Measurements from ENCODE around the gene TC2N.

TC2N gene

GRCh38 chr14:91829511-91829910 lies 37.8 kb downstream of the TC2N start:
- H3K4me2 ChIP-seq (ENCODE audit: low read depth, low read length): no peak overlapping the region
- no peaks in the 10 kb centered on the region for H3K36me3 ChIP-seq (replicated peaks; ENCODE audit: insufficient read depth, low read length)
- no peaks in the 10 kb centered on the region for H3F3A ChIP-seq (ENCODE audit: insufficient read depth, low read length)
- no peak overlapping the region for H3K9ac ChIP-seq (ENCODE audit: low read length)
- H3K4me1 ChIP-seq (ENCODE audit: low read length): no peaks in the 10 kb centered on the region
- DNase-seq: no peak
- H4K20me1 ChIP-seq (ENCODE audit: insufficient read depth, low read length): no peaks in the 10 kb centered on the region
- H3K27me3 ChIP-seq (replicated peaks; ENCODE audit: insufficient read depth, low read length): no peaks in the 10 kb centered on the region
- no peaks in the 10 kb centered on the region for H3K79me2 ChIP-seq (ENCODE audit: low read length)
- no peak for TF ChIP-seq EZH2 (optimal IDR thresholded peaks at IDR 0.05; ENCODE audit: low read depth, low read length)
- H3K9me2 ChIP-seq (replicated peaks; ENCODE audit: insufficient read depth, low read length): no peaks in the 10 kb centered on the region
- H2AFZ ChIP-seq (ENCODE audit: low read length): no peak overlapping the region
- H3K9me3 ChIP-seq (replicated peaks; ENCODE audit: insufficient read depth, low read length): no peaks in the 10 kb centered on the region
- no peak overlapping the region for H3K4me3 ChIP-seq (ENCODE audit: low read length)
- H3K27ac ChIP-seq (ENCODE audit: low read length): no peak overlapping the region

GRCh38 chr14:91827746-91828145 lies 39.6 kb downstream of the TC2N start:
- no peak overlapping the region for H3K27ac ChIP-seq (ENCODE audit: low read length)
- no peaks in the 10 kb centered on the region for H3K4me1 ChIP-seq (ENCODE audit: low read length)
- no peaks in the 10 kb centered on the region for H3K9me2 ChIP-seq (replicated peaks; ENCODE audit: insufficient read depth, low read length)
- DNase-seq: no peak
- H2AFZ ChIP-seq (ENCODE audit: low read length): no peak overlapping the region
- H3K79me2 ChIP-seq (ENCODE audit: low read length): no peaks in the 10 kb centered on the region
- no peak overlapping the region for H3K4me2 ChIP-seq (ENCODE audit: low read depth, low read length)
- no peaks in the 10 kb centered on the region for H3F3A ChIP-seq (ENCODE audit: insufficient read depth, low read length)
- H3K9me3 ChIP-seq (replicated peaks; ENCODE audit: insufficient read depth, low read length): no peaks in the 10 kb centered on the region
- H4K20me1 ChIP-seq (ENCODE audit: insufficient read depth, low read length): no peaks in the 10 kb centered on the region
- no peaks in the 10 kb centered on the region for H3K27me3 ChIP-seq (replicated peaks; ENCODE audit: insufficient read depth, low read length)
- no peak overlapping the region for H3K4me3 ChIP-seq (ENCODE audit: low read length)
- H3K9ac ChIP-seq (ENCODE audit: low read length): no peak overlapping the region
- TF ChIP-seq EZH2phosphoT487 (IDR thresholded peaks at IDR 0.05; ENCODE audit: low read length): no peak
- TF ChIP-seq, protein P1, sequence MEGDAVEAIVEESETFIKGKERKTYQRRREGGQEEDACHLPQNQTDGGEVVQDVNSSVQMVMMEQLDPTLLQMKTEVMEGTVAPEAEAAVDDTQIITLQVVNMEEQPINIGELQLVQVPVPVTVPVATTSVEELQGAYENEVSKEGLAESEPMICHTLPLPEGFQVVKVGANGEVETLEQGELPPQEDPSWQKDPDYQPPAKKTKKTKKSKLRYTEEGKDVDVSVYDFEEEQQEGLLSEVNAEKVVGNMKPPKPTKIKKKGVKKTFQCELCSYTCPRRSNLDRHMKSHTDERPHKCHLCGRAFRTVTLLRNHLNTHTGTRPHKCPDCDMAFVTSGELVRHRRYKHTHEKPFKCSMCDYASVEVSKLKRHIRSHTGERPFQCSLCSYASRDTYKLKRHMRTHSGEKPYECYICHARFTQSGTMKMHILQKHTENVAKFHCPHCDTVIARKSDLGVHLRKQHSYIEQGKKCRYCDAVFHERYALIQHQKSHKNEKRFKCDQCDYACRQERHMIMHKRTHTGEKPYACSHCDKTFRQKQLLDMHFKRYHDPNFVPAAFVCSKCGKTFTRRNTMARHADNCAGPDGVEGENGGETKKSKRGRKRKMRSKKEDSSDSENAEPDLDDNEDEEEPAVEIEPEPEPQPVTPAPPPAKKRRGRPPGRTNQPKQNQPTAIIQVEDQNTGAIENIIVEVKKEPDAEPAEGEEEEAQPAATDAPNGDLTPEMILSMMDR (IDR thresholded peaks at IDR 0.05; ENCODE audit: low read length): no peak
- TF ChIP-seq EZH2 (optimal IDR thresholded peaks at IDR 0.05; ENCODE audit: low read depth, low read length): no peak
- no peaks in the 10 kb centered on the region for H3K36me3 ChIP-seq (replicated peaks; ENCODE audit: insufficient read depth, low read length)

GRCh38 chr14:91817566-91818325 lies 49.6 kb downstream of the TC2N start:
- Histone ChIP-seq H3K9ac (ENCODE audit: low read length) (no peak overlapping the region), H3K36me3 (replicated peaks; ENCODE audit: insufficient read depth, low read length) (no peaks in the 10 kb centered on the region), H3K4me1 (ENCODE audit: low read length) (no peaks in the 10 kb centered on the region), H3K4me2 (ENCODE audit: low read depth, low read length) (no peak overlapping the region), H3K79me2 (ENCODE audit: low read length) (no peaks in the 10 kb centered on the region), H3K9me3 (replicated peaks; ENCODE audit: insufficient read depth, low read length) (no peaks in the 10 kb centered on the region), H3K27ac (ENCODE audit: low read length) (no peak overlapping the region), H2AFZ (ENCODE audit: low read length) (no peak overlapping the region), H3K4me3 (ENCODE audit: low read length) (no peak overlapping the region), H3F3A (ENCODE audit: insufficient read depth, low read length) (no peaks in the 10 kb centered on the region), H3K9me2 (replicated peaks; ENCODE audit: insufficient read depth, low read length) (no peaks in the 10 kb centered on the region), H3K27me3 (replicated peaks; ENCODE audit: insufficient read depth, low read length) (no peaks in the 10 kb centered on the region), H4K20me1 (ENCODE audit: insufficient read depth, low read length) (no peaks in the 10 kb centered on the region)
- no peak for TF ChIP-seq EZH2phosphoT487 (IDR thresholded peaks at IDR 0.05; ENCODE audit: low read length)
- TF ChIP-seq, protein P1 (IDR thresholded peaks at IDR 0.05; ENCODE audit: low read length): no peak
- no peak for TF ChIP-seq EZH2 (optimal IDR thresholded peaks at IDR 0.05; ENCODE audit: low read depth, low read length)
- no peak for DNase-seq

- no peaks in the 10 kb centered on the region for H4K20me1 ChIP-seq (ENCODE audit: insufficient read depth, low read length)
- H2AFZ ChIP-seq (ENCODE audit: low read length): no peak overlapping the region
- no peaks in the 10 kb centered on the region for H3K4me1 ChIP-seq (ENCODE audit: low read length)
- no peak for TF ChIP-seq EZH2 (optimal IDR thresholded peaks at IDR 0.05; ENCODE audit: low read depth, low read length)
- TF ChIP-seq EZH2phosphoT487 (IDR thresholded peaks at IDR 0.05; ENCODE audit: low read length): no peak
- TF ChIP-seq, protein P1 (IDR thresholded peaks at IDR 0.05; ENCODE audit: low read length): no peak
- no peak overlapping the region for H3K9ac ChIP-seq (ENCODE audit: low read length)
- DNase-seq: no peak
- H3K4me2 ChIP-seq (ENCODE audit: low read depth, low read length): no peak overlapping the region
- H3K36me3 ChIP-seq (replicated peaks; ENCODE audit: insufficient read depth, low read length): no peaks in the 10 kb centered on the region
- no peaks in the 10 kb centered on the region for H3K9me3 ChIP-seq (replicated peaks; ENCODE audit: insufficient read depth, low read length)
- H3K4me3 ChIP-seq (ENCODE audit: low read length): no peak overlapping the region
- H3K27me3 ChIP-seq (replicated peaks; ENCODE audit: insufficient read depth, low read length): no peaks in the 10 kb centered on the region
- no peaks in the 10 kb centered on the region for H3K79me2 ChIP-seq (ENCODE audit: low read length)
- no peak overlapping the region for H3K27ac ChIP-seq (ENCODE audit: low read length)
- no peaks in the 10 kb centered on the region for H3F3A ChIP-seq (ENCODE audit: insufficient read depth, low read length)
- no peaks in the 10 kb centered on the region for H3K9me2 ChIP-seq (replicated peaks; ENCODE audit: insufficient read depth, low read length)
These were observed 53.0 kb downstream of the TC2N start for GRCh38 chr14:91814317-91814716.

All from MM.1S (cell line).